HepG2 (cell line): Measurements from ENCODE around the gene NIP7. TPM values are rescaled to one million over a fixed set of nuclear protein-coding genes. Genes with fewer than 3 reads are reported as not detected.
A peak's percentile ranks its signal among the peaks of the same experiment; 100 is the strongest.

ENCODE experiments used
- AGO2 ChIP-seq: fragments of 200-400 bp; formaldehyde crosslinking; optimal IDR thresholded peaks from 2 replicates; pipeline ENCODE3; 2017; ENCODE audit warnings: mild to moderate bottlenecking, low read depth, low read length, moderate library complexity
- CEBPG ChIP-seq: IDR thresholded peaks from 2 replicates; pipeline ENCODE4 v1.6.1; 2016
- FOXO1 ChIP-seq: sonication (generic); formaldehyde crosslinking; IDR thresholded peaks from 2 replicates; pipeline ENCODE4 v1.4.0; 2020; ENCODE audit warnings: missing genetic modification reagents
- ISL2 ChIP-seq: sonication (generic); formaldehyde crosslinking; IDR thresholded peaks from 2 replicates; pipeline ENCODE4 v1.5.0; 2020; ENCODE audit warnings: missing genetic modification reagents
- KLF11 ChIP-seq: IDR thresholded peaks from 2 replicates; pipeline ENCODE4 v1.6.1; 2016; ENCODE audit warnings: missing compliant biosample characterization
- MIER3 ChIP-seq: IDR thresholded peaks from 2 replicates; pipeline ENCODE4 v1.6.1; 2016; ENCODE audit warnings: missing compliant biosample characterization, borderline replicate concordance
- MTERF4 ChIP-seq: sonication (generic); formaldehyde crosslinking; IDR thresholded peaks from 2 replicates; pipeline ENCODE4 v1.8.0; 2023; ENCODE audit warnings: mild to moderate bottlenecking, missing genetic modification reagents
- NFE2 ChIP-seq: sonication (generic); formaldehyde crosslinking; IDR thresholded peaks from 2 replicates; pipeline ENCODE4 v1.4.0; 2020; ENCODE audit warnings: missing genetic modification reagents
- NR2C2 ChIP-seq: sonication (generic); formaldehyde crosslinking; IDR thresholded peaks from 2 replicates; pipeline ENCODE4 v1.4.0; 2020; ENCODE audit warnings: missing genetic modification reagents, mild to moderate bottlenecking, moderate library complexity, borderline replicate concordance
- PHF5A ChIP-seq: IDR thresholded peaks from one replicate; pipeline ENCODE4 v1.6.1; 2018; ENCODE audit warnings: low read depth, missing genetic modification reagents; ENCODE audit not compliant: unreplicated experiment
- PITX1 ChIP-seq: sonication (generic); formaldehyde crosslinking; IDR thresholded peaks from 2 replicates; pipeline ENCODE4 v1.5.1; 2020; ENCODE audit warnings: mild to moderate bottlenecking, missing genetic modification reagents
- PTBP1 ChIP-seq: fragments of 200-400 bp; formaldehyde crosslinking; IDR thresholded peaks from 2 replicates; pipeline ENCODE4 v1.6.1; 2018; ENCODE audit warnings: low read length, low read depth; ENCODE audit not compliant: poor library complexity, severe bottlenecking
- RFX1 ChIP-seq: fragments of 450-650 bp; IDR thresholded peaks from 2 replicates; pipeline ENCODE4 v1.6.1; 2017
- SIX4 ChIP-seq: sonication (generic); formaldehyde crosslinking; IDR thresholded peaks from 2 replicates; pipeline ENCODE4 v1.4.0; 2020; ENCODE audit warnings: missing genetic modification reagents
- ZBTB7B ChIP-seq: sonication (generic); formaldehyde crosslinking; IDR thresholded peaks from 2 replicates; pipeline ENCODE4 v1.4.0; 2020; ENCODE audit warnings: missing genetic modification reagents
- ZFP36L2 ChIP-seq: sonication (generic); formaldehyde crosslinking; IDR thresholded peaks from 2 replicates; pipeline ENCODE4 v1.4.0; 2020; ENCODE audit warnings: missing genetic modification reagents
- ZNF20 ChIP-seq: sonication (generic); formaldehyde crosslinking; IDR thresholded peaks from 2 replicates; pipeline ENCODE4 v1.4.0; 2020; ENCODE audit warnings: mild to moderate bottlenecking, moderate library complexity, missing genetic modification reagents
- ZNF451 ChIP-seq: sonication (generic); formaldehyde crosslinking; IDR thresholded peaks from 2 replicates; pipeline ENCODE4 v1.5.0; 2020; ENCODE audit warnings: mild to moderate bottlenecking, missing genetic modification reagents
- ZNF724P ChIP-seq: sonication (generic); formaldehyde crosslinking; IDR thresholded peaks from 2 replicates; pipeline ENCODE4 v1.8.0; 2022; ENCODE audit warnings: missing genetic modification reagents, borderline replicate concordance
- ZSCAN12 ChIP-seq: sonication (generic); formaldehyde crosslinking; IDR thresholded peaks from 2 replicates; pipeline ENCODE4 v1.9.0; 2021; ENCODE audit warnings: mild to moderate bottlenecking, missing genetic modification reagents
- polyA plus RNA-seq, 8 experiments: library from polyadenylated mRNA; depleted of rRNA in 3 of 8; stranded (reverse) in 7 of 8; unstranded in 1 of 8; fragments of >200 nt; fragmentation: Illumina TruSeq in 4 of 8; extraction: Trizol in 4 of 8; gene quantifications; 2 replicates each; pipeline versions ENCODE4 v1.2.1 to v1.2.3, GENCODE V29; 2011 to 2016; ENCODE audit warnings: low read depth in 4 of 8, missing spikeins in 1 of 8, mixed read lengths in 1 of 8; ENCODE audit not compliant: insufficient read depth in 1 of 8
- total RNA-seq, 5 experiments: library from RNA; depleted of rRNA; stranded (reverse); fragments of >200 nt; fragmentation: Illumina TruSeq; extraction: Trizol; gene quantifications; 2 replicates each; pipeline ENCODE4 v1.2.3, GENCODE V29; 2016; ENCODE audit warnings: low read depth in 1 of 5
- TF ChIP-seq, protein P1 (sequence below): sonication (generic); formaldehyde crosslinking; IDR thresholded peaks from 2 replicates; pipeline ENCODE4 v1.4.0; 2020; ENCODE audit warnings: missing genetic modification reagents
- TF ChIP-seq, protein P2 (sequence below): sonication (generic); formaldehyde crosslinking; IDR thresholded peaks from 2 replicates; pipeline ENCODE4 v1.4.0; 2020; ENCODE audit warnings: mild to moderate bottlenecking, missing genetic modification reagents

The NIP7 gene
- total and polyA plus RNA-seq, 2 of the 13 experiments (the other 11 are each of a cell fraction or from before 2014, with no cell fraction given): 15.3 to 114 TPM

GRCh38 chr16:69326172-69326873 lies 13.2 kb upstream of the NIP7 start (continued):
- TF ChIP-seq NR2C2 (no peak; the same call in 1 of the 2 replicates), MTERF4 (CRISPR knock-in tag) (peak; percentile 65; the same call in 1 of the 2 replicates), ZBTB7B (CRISPR knock-in tag) (no peak), PITX1 (CRISPR knock-in tag) (peak; percentile 15; the same call in 1 of the 2 replicates), MIER3 (peak; percentile 83; the same call in 1 of the 2 replicates), NFE2 (no peak), SIX4 (CRISPR knock-in tag) (no peak), ZNF451 (no peak), PTBP1 (no peak), ZNF724P (CRISPR knock-in tag) (no peak), ZNF20 (CRISPR knock-in tag) (no peak), CEBPG (CRISPR knock-in tag) (peak; percentile 63), PHF5A (CRISPR knock-in tag) (no peak), AGO2 (no peak), ISL2 (CRISPR knock-in tag) (no peak; the same call in 1 of the 2 replicates), FOXO1 (CRISPR knock-in tag) (peak; percentile 70; the same call in 1 of the 2 replicates), KLF11 (CRISPR knock-in tag) (no peak), ZFP36L2 (CRISPR knock-in tag) (no peak), RFX1 (no peak), ZSCAN12 (CRISPR knock-in tag) (peak; percentile 70; the same call in 1 of the 2 replicates)
- TF ChIP-seq, protein P1, sequence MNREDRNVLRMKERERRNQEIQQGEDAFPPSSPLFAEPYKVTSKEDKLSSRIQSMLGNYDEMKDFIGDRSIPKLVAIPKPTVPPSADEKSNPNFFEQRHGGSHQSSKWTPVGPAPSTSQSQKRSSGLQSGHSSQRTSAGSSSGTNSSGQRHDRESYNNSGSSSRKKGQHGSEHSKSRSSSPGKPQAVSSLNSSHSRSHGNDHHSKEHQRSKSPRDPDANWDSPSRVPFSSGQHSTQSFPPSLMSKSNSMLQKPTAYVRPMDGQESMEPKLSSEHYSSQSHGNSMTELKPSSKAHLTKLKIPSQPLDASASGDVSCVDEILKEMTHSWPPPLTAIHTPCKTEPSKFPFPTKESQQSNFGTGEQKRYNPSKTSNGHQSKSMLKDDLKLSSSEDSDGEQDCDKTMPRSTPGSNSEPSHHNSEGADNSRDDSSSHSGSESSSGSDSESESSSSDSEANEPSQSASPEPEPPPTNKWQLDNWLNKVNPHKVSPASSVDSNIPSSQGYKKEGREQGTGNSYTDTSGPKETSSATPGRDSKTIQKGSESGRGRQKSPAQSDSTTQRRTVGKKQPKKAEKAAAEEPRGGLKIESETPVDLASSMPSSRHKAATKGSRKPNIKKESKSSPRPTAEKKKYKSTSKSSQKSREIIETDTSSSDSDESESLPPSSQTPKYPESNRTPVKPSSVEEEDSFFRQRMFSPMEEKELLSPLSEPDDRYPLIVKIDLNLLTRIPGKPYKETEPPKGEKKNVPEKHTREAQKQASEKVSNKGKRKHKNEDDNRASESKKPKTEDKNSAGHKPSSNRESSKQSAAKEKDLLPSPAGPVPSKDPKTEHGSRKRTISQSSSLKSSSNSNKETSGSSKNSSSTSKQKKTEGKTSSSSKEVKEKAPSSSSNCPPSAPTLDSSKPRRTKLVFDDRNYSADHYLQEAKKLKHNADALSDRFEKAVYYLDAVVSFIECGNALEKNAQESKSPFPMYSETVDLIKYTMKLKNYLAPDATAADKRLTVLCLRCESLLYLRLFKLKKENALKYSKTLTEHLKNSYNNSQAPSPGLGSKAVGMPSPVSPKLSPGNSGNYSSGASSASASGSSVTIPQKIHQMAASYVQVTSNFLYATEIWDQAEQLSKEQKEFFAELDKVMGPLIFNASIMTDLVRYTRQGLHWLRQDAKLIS: 0 out of 2 replicates have a peak, but pooled peaks have one; percentile 24
- TF ChIP-seq, protein P2, sequence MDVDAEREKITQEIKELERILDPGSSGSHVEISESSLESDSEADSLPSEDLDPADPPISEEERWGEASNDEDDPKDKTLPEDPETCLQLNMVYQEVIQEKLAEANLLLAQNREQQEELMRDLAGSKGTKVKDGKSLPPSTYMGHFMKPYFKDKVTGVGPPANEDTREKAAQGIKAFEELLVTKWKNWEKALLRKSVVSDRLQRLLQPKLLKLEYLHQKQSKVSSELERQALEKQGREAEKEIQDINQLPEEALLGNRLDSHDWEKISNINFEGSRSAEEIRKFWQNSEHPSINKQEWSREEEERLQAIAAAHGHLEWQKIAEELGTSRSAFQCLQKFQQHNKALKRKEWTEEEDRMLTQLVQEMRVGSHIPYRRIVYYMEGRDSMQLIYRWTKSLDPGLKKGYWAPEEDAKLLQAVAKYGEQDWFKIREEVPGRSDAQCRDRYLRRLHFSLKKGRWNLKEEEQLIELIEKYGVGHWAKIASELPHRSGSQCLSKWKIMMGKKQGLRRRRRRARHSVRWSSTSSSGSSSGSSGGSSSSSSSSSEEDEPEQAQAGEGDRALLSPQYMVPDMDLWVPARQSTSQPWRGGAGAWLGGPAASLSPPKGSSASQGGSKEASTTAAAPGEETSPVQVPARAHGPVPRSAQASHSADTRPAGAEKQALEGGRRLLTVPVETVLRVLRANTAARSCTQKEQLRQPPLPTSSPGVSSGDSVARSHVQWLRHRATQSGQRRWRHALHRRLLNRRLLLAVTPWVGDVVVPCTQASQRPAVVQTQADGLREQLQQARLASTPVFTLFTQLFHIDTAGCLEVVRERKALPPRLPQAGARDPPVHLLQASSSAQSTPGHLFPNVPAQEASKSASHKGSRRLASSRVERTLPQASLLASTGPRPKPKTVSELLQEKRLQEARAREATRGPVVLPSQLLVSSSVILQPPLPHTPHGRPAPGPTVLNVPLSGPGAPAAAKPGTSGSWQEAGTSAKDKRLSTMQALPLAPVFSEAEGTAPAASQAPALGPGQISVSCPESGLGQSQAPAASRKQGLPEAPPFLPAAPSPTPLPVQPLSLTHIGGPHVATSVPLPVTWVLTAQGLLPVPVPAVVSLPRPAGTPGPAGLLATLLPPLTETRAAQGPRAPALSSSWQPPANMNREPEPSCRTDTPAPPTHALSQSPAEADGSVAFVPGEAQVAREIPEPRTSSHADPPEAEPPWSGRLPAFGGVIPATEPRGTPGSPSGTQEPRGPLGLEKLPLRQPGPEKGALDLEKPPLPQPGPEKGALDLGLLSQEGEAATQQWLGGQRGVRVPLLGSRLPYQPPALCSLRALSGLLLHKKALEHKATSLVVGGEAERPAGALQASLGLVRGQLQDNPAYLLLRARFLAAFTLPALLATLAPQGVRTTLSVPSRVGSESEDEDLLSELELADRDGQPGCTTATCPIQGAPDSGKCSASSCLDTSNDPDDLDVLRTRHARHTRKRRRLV (CRISPR knock-in tag): no peak
